Adrenal gland (tissue), 12 donors: ENCODE results near the gene COL6A1. TPM values are rescaled to one million over a fixed set of nuclear protein-coding genes. Genes with fewer than 3 reads are reported as not detected.
A peak's percentile ranks its signal among the peaks of the same experiment; 100 is the strongest.

Experiments used
- DNase-seq, 7 donors: peaks; one replicate each; pipeline ENCODE4 v3.0.0-alpha.2; 2019 to 2020
- H3K27ac ChIP-seq, 5 donors: fragments of 200-600 bp; sonication (generic) in 4 of 5; 1 replicate in 3 of 5; 2 replicates in 2 of 5; pipeline versions ENCODE4 v1.5.1 to v1.8.0; 2016 to 2020; ENCODE audit warnings: mild to moderate bottlenecking in 1 of 5
- H3K27me3 ChIP-seq: fragments of 200-600 bp; 2 replicates; pipeline ENCODE4 v1.8.0; 2021
- H3K36me3 ChIP-seq, 2 donors: fragments of 200-600 bp; replicated peaks in 1 of 2; 1 replicate in 1 of 2; 2 replicates in 1 of 2; pipeline versions ENCODE4 v1.5.1 to v1.8.0; 2018 to 2022
- H3K4me1 ChIP-seq, 2 donors: fragments of 200-600 bp; replicated peaks in 1 of 2; 1 replicate in 1 of 2; 2 replicates in 1 of 2; pipeline versions ENCODE4 v1.5.1 to v1.8.0; 2018 to 2021
- H3K4me3 ChIP-seq, 4 donors: fragments of 200-600 bp; sonication (generic) in 3 of 4; one replicate each; pipeline ENCODE4 v1.5.1; 2016 to 2018
- H3K9me3 ChIP-seq, 3 donors: fragments of 200-600 bp; sonication (generic) in 1 of 3; replicated peaks in 1 of 3; 1 replicate in 2 of 3; 2 replicates in 1 of 3; pipeline versions ENCODE4 v1.5.1 to v1.8.0; 2016 to 2021
- POLR2A ChIP-seq, 2 donors: fragments of 450-650 bp; IDR thresholded peaks; one replicate each; pipeline ENCODE4 v1.6.1; 2017; ENCODE audit warnings: antibody characterized with exemption in 2 of 2, mild to moderate bottlenecking in 2 of 2, moderate library complexity in 1 of 2
- WGBS, 4 donors: extraction: QIAGEN DNeasy Blood & Tissue Kit in 2 of 4; methylation state at CpG; one replicate each; pipeline versions ENCODE4 v1.1.5 to v1.1.7; 2013 to 2017; 5-methylcytosine and 5-hydroxymethylcytosine counted together
- intact Hi-C, 2 donors: fragments of 100-400 bp; cut with DNase I; formaldehyde crosslinking; loops; one replicate each; pipeline versions ENCODE4 v1.14.1 to v1.15.0; 2022 to 2023
- polyA plus RNA-seq, 3 donors: library from polyadenylated mRNA; stranded (reverse); fragments of 200-250 nt in 2 of 3; fragments of 350-450 nt in 1 of 3; fragmentation: Illumina TruSeq in 1 of 3; extraction: RNeasy Lipid Tissue Mini Kit (QIAGEN cat#74804) in 1 of 3; gene quantifications; one replicate each; pipeline ENCODE4 v1.2.3, GENCODE V29; 2013 to 2014
- total RNA-seq, 9 donors: library from RNA; depleted of rRNA in 4 of 9; stranded (reverse); fragments of >200 nt in 4 of 9; fragments of 120-200 nt in 1 of 9; fragmentation: NEBNext Ultra II Directional in 1 of 9; extraction: Animal tissue kit (Norgen Biotek cat#: 25700) in 1 of 9; gene quantifications; one replicate each; pipeline versions ENCODE4 v1.1.0 to v1.2.4, GENCODE V29; 2013 to 2023
- TF ChIP-seq, protein P1 (sequence below), 6 experiments: fragments of 450-650 bp in 4 of 6; fragments of 200-600 bp in 2 of 6; sonication (generic) in 1 of 6; IDR thresholded peaks; 1 replicate in 5 of 6; 2 replicates in 1 of 6; pipeline versions ENCODE4 v1.5.1 to v1.8.0; 2016 to 2021; ENCODE audit warnings: antibody characterized with exemption in 6 of 6, mild to moderate bottlenecking in 2 of 6, moderate library complexity in 1 of 6
- donor health status: healthy with polysubstance abuse.
- donor health status: Bipolar disorder and iron deficiency.
- donor health status: DM: yes; HTN: yes; CAD: no.
- donor health status: DM: no; HTN: no; CAD: no.
- donor health status: DM: no; HTN: no; CAD: no.
- donor health status: DM: yes; HTN: yes; CAD: no.

The COL6A1 gene
- total and polyA plus RNA-seq, 12 donors = 22.3 to 490 (median 151) TPM

DNA sequence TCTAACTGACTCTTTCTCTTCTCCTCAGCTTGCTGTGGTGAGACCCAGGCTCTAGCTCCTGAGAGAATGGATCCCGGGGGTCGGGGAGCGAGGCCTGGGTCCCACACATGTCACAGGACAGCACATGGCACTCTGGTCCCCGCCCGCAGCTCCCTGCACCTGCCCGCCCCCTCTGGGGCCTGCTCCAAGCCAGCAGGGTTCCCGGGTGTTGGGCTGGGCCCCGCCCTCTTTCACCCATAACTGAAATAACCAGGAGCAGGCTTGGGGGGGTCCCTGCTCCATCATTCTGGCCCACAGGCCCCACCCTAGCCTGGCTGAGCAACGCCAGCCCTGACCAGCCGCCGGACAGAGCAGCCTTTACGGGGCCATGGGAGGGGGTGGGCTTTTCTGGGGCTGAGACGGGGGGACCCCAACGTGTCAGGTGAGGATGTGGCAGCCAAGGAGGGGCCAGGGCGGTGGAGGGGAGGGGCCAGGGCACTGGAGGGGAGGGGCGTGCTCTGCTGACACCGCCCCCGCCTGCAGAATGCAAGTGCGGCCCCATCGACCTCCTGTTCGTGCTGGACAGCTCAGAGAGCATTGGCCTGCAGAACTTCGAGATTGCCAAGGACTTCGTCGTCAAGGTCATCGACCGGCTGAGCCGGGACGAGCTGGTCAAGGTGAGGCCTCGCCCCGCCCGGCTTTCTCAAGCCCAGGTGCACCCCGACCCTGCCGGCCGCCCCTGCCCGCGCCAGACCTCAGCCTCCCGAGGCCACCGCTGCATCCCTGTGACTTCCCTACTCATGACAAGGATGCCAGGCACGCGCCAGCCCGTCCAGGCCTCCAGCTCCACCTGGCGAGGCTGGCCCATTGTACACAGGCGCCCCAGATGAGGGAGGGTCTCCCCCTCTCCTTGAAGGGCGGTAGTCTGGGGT, 19.4 kb downstream of the COL6A1 start:
- Histone ChIP-seq H3K27ac (peak overlapping the region in 1 of 5 donors; percentile 38), H3K9me3 (no peaks in the 10 kb centered on the region), H3K4me3 (no peak overlapping the region), H3K36me3 (peaks cover 0 to 4% of the 10 kb centered on the region in 2 donors), H3K4me1 (no peaks in the 10 kb centered on the region), H3K27me3 (no peaks in the 10 kb centered on the region)
- DNase-seq = peak; percentile 7 to 42 (median 18)
- 71 to 79% (median 76%) methylated on average over 32 to 44 of the region's 44 CpGs for WGBS, 4 donors
- intact Hi-C loops = no loop called here
- no peak for TF ChIP-seq POLR2A (IDR thresholded peaks at IDR 0.05)
- TF ChIP-seq, protein P1, sequence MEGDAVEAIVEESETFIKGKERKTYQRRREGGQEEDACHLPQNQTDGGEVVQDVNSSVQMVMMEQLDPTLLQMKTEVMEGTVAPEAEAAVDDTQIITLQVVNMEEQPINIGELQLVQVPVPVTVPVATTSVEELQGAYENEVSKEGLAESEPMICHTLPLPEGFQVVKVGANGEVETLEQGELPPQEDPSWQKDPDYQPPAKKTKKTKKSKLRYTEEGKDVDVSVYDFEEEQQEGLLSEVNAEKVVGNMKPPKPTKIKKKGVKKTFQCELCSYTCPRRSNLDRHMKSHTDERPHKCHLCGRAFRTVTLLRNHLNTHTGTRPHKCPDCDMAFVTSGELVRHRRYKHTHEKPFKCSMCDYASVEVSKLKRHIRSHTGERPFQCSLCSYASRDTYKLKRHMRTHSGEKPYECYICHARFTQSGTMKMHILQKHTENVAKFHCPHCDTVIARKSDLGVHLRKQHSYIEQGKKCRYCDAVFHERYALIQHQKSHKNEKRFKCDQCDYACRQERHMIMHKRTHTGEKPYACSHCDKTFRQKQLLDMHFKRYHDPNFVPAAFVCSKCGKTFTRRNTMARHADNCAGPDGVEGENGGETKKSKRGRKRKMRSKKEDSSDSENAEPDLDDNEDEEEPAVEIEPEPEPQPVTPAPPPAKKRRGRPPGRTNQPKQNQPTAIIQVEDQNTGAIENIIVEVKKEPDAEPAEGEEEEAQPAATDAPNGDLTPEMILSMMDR (IDR thresholded peaks at IDR 0.05) = no peak

DNA sequence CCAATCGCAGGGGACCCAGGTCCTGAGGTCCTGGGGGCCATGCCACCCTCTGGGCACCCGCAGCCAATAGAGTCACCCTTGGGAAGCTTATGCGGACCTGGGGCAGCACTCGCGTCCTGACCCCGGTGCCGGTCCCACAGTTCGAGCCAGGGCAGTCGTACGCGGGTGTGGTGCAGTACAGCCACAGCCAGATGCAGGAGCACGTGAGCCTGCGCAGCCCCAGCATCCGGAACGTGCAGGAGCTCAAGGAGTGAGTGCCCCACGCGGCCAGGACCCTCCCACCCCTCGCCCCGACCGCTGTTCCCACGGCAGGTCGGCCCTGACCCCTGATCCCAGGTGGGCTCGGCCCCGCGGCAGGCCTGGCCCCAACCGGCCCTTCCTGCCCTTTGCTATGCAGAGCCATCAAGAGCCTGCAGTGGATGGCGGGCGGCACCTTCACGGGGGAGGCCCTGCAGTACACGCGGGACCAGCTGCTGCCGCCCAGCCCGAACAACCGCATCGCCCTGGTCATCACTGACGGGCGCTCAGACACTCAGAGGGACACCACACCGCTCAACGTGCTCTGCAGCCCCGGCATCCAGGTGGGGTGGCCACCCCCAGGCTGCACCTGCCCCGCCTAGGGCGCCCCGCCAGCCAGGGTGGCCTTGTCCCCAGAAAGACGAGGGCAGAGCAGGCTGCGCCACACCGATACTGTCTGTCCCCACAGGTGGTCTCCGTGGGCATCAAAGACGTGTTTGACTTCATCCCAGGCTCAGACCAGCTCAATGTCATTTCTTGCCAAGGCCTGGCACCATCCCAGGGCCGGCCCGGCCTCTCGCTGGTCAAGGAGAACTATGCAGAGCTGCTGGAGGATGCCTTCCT, 20.5 kb downstream of the COL6A1 start:
- Histone ChIP-seq H3K27me3 (no peaks in the 10 kb centered on the region), H3K27ac (no peak overlapping the region), H3K36me3 (peaks cover 0 to 2% of the 10 kb centered on the region in 2 donors), H3K4me1 (no peaks in the 10 kb centered on the region), H3K4me3 (no peak overlapping the region), H3K9me3 (no peaks in the 10 kb centered on the region)
- intact Hi-C loops = no loop called here
- peak; percentile 1 to 50 (median 14) for DNase-seq
- TF ChIP-seq, protein P1 (IDR thresholded peaks at IDR 0.05) = no peak
- WGBS, 4 donors = 43 to 91% (median 90%) methylated on average over 11 to 51 of the region's 51 CpGs; no CpG with 5 or more reads in 1 of the 4 donors

DNA sequence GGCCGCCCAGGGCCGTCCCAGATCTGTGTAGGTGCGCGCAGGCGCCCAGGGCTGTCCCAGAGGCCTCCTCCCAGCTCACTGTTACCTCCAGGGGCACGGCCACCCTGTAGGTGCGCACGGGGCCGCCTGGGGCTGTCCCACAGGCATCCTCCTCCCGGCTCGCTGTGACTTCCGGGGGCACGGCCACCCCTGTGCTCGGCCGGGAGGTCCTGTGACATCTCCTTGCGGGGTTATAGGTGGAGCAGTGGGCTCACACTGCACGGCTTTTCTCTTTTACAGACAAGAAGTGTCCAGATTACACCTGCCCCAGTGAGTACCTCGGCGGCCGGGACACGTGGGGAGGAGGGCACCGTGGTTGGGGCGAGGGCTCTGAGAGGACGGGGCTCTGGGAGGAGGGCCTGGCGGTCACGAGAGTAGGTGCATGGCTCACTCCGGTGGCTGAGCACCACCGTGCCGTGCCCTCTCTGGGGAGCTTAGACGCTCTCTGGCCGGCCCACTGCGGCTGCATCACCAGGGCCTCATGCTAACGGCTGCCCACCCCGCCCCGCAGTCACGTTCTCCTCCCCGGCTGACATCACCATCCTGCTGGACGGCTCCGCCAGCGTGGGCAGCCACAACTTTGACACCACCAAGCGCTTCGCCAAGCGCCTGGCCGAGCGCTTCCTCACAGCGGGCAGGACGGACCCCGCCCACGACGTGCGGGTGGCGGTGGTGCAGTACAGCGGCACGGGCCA, 21.4 kb downstream of the COL6A1 start:
- Histone ChIP-seq H3K27ac (no peak overlapping the region), H3K9me3 (no peaks in the 10 kb centered on the region), H3K27me3 (no peaks in the 10 kb centered on the region), H3K36me3 (no peaks in the 10 kb centered on the region), H3K4me1 (no peaks in the 10 kb centered on the region), H3K4me3 (no peak overlapping the region)
- TF ChIP-seq, protein P1 (IDR thresholded peaks at IDR 0.05) = no peak
- TF ChIP-seq POLR2A (IDR thresholded peaks at IDR 0.05) = no peak
- 93 to 97% (median 94%) methylated on average over 28 to 54 of the region's 54 CpGs for WGBS, 4 donors
- intact Hi-C loops = no loop called here
- peak in 4 of 7 donors; percentile 7 to 43 (median 16) for DNase-seq
